ENCODE measurements around the gene AOC2. TPM values are rescaled to one million over a fixed set of nuclear protein-coding genes. Genes with fewer than 3 reads are reported as not detected.

AOC2 gene
- total and polyA plus RNA-seq, 2 of the 13 experiments (the other 11 are each of a cell fraction or from before 2014, with no cell fraction given), result 1.2 to 3.3 TPM

- TF ChIP-seq ZBTB34 (CRISPR knock-in tag; IDR thresholded peaks at IDR 0.05), result peak; percentile 93
- 0 out of 2 replicates have a peak, but pooled peaks have one; percentile 47 for TF ChIP-seq KMT2A (CRISPR knock-in tag; IDR thresholded peaks at IDR 0.05)
- peak; percentile 25; the same call in 1 of the 2 replicates for TF ChIP-seq ZNF772 (CRISPR knock-in tag; IDR thresholded peaks at IDR 0.05)
- TF ChIP-seq KLF13 (CRISPR knock-in tag; IDR thresholded peaks at IDR 0.05), result no peak
- TF ChIP-seq HNF4G (IDR thresholded peaks at IDR 0.05; ENCODE audit: borderline replicate concordance, low read depth, low read length), result peak; percentile 98
- peak; percentile 98 for TF ChIP-seq HNF4G (CRISPR knock-in tag; IDR thresholded peaks at IDR 0.05; ENCODE audit: borderline replicate concordance, low read depth)
- no peak for TF ChIP-seq ZNF138 (CRISPR knock-in tag; IDR thresholded peaks at IDR 0.05; ENCODE audit: low read depth)
- TF ChIP-seq ZBTB37 (CRISPR knock-in tag; IDR thresholded peaks at IDR 0.05), result 0 out of 2 replicates have a peak, but pooled peaks have one; percentile 53
- no peak for TF ChIP-seq KLF6 (CRISPR knock-in tag; IDR thresholded peaks at IDR 0.05)
- TF ChIP-seq ZNF225 (CRISPR knock-in tag; IDR thresholded peaks at IDR 0.05), result no peak
- TF ChIP-seq SMAD3 (CRISPR knock-in tag; IDR thresholded peaks at IDR 0.05), result no peak; the same call in 1 of the 2 replicates
- TF ChIP-seq POLR2G (IDR thresholded peaks at IDR 0.05; ENCODE audit: low read depth, low read length), result peak; percentile 65
- TF ChIP-seq NR2F1 (CRISPR knock-in tag; IDR thresholded peaks at IDR 0.05), result peak in 1 of 2 experiments; percentile 56; a peak in 2 of 4 replicates
- peak; percentile 53 for TF ChIP-seq ZNF292 (CRISPR knock-in tag; IDR thresholded peaks at IDR 0.05; ENCODE audit: borderline replicate concordance, low read depth)
- no peak for TF ChIP-seq ZNF674 (CRISPR knock-in tag; IDR thresholded peaks at IDR 0.05; ENCODE audit: low read depth)
- TF ChIP-seq TOPORS (CRISPR knock-in tag; IDR thresholded peaks at IDR 0.05), result peak; percentile 92; the same call in 1 of the 2 replicates
- peak; percentile 89 for TF ChIP-seq ZNF644 (CRISPR knock-in tag; IDR thresholded peaks at IDR 0.05; ENCODE audit: low read depth)
- no peak for TF ChIP-seq RARG (CRISPR knock-in tag; IDR thresholded peaks at IDR 0.05; ENCODE audit: low read depth)
- TF ChIP-seq ZSCAN22 (CRISPR knock-in tag; IDR thresholded peaks at IDR 0.05), result no peak
- no peak; the same call in 1 of the 2 replicates for TF ChIP-seq TAF1 (CRISPR knock-in tag; IDR thresholded peaks at IDR 0.05)
- TF ChIP-seq NFE2L2 (IDR thresholded peaks at IDR 0.05; ENCODE audit: low read length), result no peak
- TF ChIP-seq ZBTB25 (CRISPR knock-in tag; IDR thresholded peaks at IDR 0.05), result peak; percentile 87; the same call in 1 of the 2 replicates
- TF ChIP-seq ZNF567 (CRISPR knock-in tag; IDR thresholded peaks at IDR 0.05; ENCODE audit: borderline replicate concordance), result no peak
- TF ChIP-seq NR2F2 (IDR thresholded peaks at IDR 0.05; ENCODE audit: borderline replicate concordance, low read depth), result no peak; the same call in 1 of the 2 replicates
- no peak for TF ChIP-seq ZNF446 (CRISPR knock-in tag; IDR thresholded peaks at IDR 0.05)
- TF ChIP-seq CREM (IDR thresholded peaks at IDR 0.05), result peak; percentile 79
- no peak for TF ChIP-seq CREM (CRISPR knock-in tag; IDR thresholded peaks at IDR 0.05)
Measured at GRCh38 chr17:42894283-42895184, 50.2 kb downstream of the AOC2 start (continued).

Measured in HepG2 (cell line).